ENCODE results near the gene TNRC6C. TPM values are rescaled to one million over a fixed set of nuclear protein-coding genes. Genes with fewer than 3 reads are reported as not detected.
"Not testable (repeated sequence)": the region's sequence is repeated elsewhere in the genome, so short reads cannot be mapped to it uniquely, and the experiment has no call there.

TNRC6C gene
- total RNA-seq, 4 donors from 2014 or later: 9.7 to 70.1 (median 23.2) TPM

GRCh38 chr17:78138204-78139060 is 179.9 kb downstream of the TNRC6C start:
- peaks cover 0 to 44% (median 33%) of the 10 kb centered on the region in 4 donors for H3K4me1 ChIP-seq
- H3K4me3 ChIP-seq: no peak overlapping the region
- peak in 1 of 3 donors; percentile 47 for DNase-seq
- no peaks in the 10 kb centered on the region for H3K36me3 ChIP-seq
- peak overlapping the region in 1 of 4 donors; percentile 75 for H3K27ac ChIP-seq
- TF ChIP-seq, protein P1, sequence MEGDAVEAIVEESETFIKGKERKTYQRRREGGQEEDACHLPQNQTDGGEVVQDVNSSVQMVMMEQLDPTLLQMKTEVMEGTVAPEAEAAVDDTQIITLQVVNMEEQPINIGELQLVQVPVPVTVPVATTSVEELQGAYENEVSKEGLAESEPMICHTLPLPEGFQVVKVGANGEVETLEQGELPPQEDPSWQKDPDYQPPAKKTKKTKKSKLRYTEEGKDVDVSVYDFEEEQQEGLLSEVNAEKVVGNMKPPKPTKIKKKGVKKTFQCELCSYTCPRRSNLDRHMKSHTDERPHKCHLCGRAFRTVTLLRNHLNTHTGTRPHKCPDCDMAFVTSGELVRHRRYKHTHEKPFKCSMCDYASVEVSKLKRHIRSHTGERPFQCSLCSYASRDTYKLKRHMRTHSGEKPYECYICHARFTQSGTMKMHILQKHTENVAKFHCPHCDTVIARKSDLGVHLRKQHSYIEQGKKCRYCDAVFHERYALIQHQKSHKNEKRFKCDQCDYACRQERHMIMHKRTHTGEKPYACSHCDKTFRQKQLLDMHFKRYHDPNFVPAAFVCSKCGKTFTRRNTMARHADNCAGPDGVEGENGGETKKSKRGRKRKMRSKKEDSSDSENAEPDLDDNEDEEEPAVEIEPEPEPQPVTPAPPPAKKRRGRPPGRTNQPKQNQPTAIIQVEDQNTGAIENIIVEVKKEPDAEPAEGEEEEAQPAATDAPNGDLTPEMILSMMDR (IDR thresholded peaks at IDR 0.05): no peak
- TF ChIP-seq POLR2A (IDR thresholded peaks at IDR 0.05): no peak
- H3K27me3 ChIP-seq: no peaks in the 10 kb centered on the region
- H3K9me3 ChIP-seq: no peaks in the 10 kb centered on the region

DNA sequence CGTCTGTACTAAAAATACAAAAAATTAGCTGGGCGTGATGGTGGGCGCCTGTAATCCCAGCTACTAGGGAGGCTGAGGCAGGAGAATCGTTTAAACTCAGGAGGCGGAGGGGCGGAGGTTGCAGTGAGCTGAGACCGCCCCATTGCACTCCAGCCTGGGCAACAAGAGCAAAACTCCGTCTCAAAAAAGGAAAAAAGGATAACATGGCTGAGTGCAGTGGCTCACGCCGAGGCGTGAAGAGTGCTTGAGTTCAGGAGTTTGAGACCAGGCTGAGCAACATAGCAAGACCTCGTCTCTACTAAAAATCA is 181.3 kb downstream of the TNRC6C start:
- H3K27me3 ChIP-seq, H3K9me3 ChIP-seq, H3K4me3 ChIP-seq, H3K36me3 ChIP-seq: not testable (repeated sequence)
- Histone ChIP-seq H3K4me1 (peaks cover 9 to 48% (median 34%) of the 10 kb centered on the region in 4 donors), H3K27ac (peak overlapping the region in 3 of 4 donors; percentile 8 to 53 (median 52))
- peak in 1 of 3 donors; percentile 70 for DNase-seq

- Histone ChIP-seq H3K4me3 (peak overlapping the region in 1 of 4 donors; percentile 15), H3K36me3 (no peaks in the 10 kb centered on the region), H3K4me1 (peaks cover 12 to 54% (median 37%) of the 10 kb centered on the region in 4 donors), H3K9me3 (no peaks in the 10 kb centered on the region), H3K27me3 (no peaks in the 10 kb centered on the region), H3K27ac (peak overlapping the region; percentile 27 to 53 (median 46))
- peak; percentile 96 to 98 (median 97) for DNase-seq
- TF ChIP-seq POLR2A (IDR thresholded peaks at IDR 0.05): no peak
- TF ChIP-seq, protein P1 (IDR thresholded peaks at IDR 0.05): no peak
Measured at GRCh38 chr17:78140169-78141051, 181.9 kb downstream of the TNRC6C start.

- TF ChIP-seq, protein P1 (IDR thresholded peaks at IDR 0.05): no peak
- no peak for TF ChIP-seq POLR2A (IDR thresholded peaks at IDR 0.05)
- Histone ChIP-seq H3K27me3 (no peaks in the 10 kb centered on the region), H3K4me1 (peaks cover 12 to 63% (median 38%) of the 10 kb centered on the region in 4 donors), H3K27ac (peak overlapping the region in 2 of 4 donors; percentile 25 to 56), H3K36me3 (no peaks in the 10 kb centered on the region), H3K9me3 (no peaks in the 10 kb centered on the region), H3K4me3 (no peak overlapping the region)
- DNase-seq: peak in 1 of 3 donors; percentile 50
Measured at GRCh38 chr17:78141437-78142118, 183.1 kb downstream of the TNRC6C start.

DNA sequence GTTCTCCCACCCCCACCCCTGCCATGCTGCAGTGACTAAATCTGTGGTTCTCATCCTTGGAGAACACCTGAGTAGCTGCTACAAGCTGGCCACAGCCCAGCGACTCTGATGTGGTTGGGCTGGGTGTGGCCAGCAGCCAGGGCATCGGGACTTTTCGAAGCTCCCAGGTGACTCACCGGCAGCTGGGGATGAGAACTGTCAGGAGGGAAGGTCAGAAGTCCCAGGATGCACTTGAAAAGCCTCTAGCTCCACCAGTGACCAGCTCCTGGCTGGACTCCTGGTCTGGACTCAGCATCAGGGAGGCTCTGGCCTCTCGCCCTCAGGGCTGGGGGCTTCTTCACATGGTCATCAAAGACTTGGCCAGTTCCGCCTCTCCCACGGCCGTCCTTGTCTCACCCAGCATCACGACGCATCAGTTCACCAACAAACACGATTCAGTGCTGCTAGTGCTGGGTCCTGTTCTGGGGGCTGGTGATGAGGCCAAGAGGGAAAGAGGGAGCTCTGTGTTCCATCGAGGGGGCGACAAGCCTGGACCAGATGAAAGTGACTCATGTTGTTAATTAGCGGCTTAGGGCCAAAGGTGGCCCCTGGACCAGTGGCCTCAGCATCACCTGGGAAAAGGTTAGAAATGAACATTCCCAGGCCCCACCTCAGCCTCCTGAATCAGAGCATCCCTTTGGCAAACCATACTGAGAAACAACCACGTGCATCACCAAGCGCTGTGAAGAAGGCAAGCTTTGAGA is 183.8 kb downstream of the TNRC6C start:
- Histone ChIP-seq H3K27me3 (no peaks in the 10 kb centered on the region), H3K27ac (peak overlapping the region in 2 of 4 donors; percentile 25 to 56), H3K4me3 (no peak overlapping the region), H3K36me3 (no peaks in the 10 kb centered on the region), H3K4me1 (peaks cover 12 to 57% (median 35%) of the 10 kb centered on the region in 4 donors), H3K9me3 (no peaks in the 10 kb centered on the region)
- TF ChIP-seq POLR2A (IDR thresholded peaks at IDR 0.05): no peak
- TF ChIP-seq, protein P1 (IDR thresholded peaks at IDR 0.05): no peak
- DNase-seq: peak in 2 of 3 donors; percentile 82 to 85
